Loucy (cell line): ENCODE data around the gene MTHFD1.

Experiments
- H2AFZ ChIP-seq: fragments of 200-600 bp; sonication (generic); 2 replicates; pipeline ENCODE4 v1.6.0; 2016; ENCODE audit warnings: antibody characterized with exemption, mild to moderate bottlenecking, low read length, moderate library complexity
- H3F3A ChIP-seq: fragments of 200-600 bp; 2 replicates; pipeline ENCODE4 v1.6.0; 2016; ENCODE audit warnings: antibody characterized with exemption, low read depth, mild to moderate bottlenecking
- H3K27me3 ChIP-seq: fragments of 200-600 bp; sonication (generic); 2 replicates; pipeline ENCODE4 v1.6.1; 2014; ENCODE audit warnings: low read length, mild to moderate bottlenecking; ENCODE audit not compliant: insufficient read depth, poor library complexity, severe bottlenecking
- H3K36me3 ChIP-seq: fragments of 200-600 bp; sonication (generic); 2 replicates; pipeline ENCODE4 v1.6.1; 2016; ENCODE audit warnings: low read length; ENCODE audit not compliant: insufficient read depth
- H3K4me1 ChIP-seq: fragments of 200-600 bp; sonication (generic); 2 replicates; pipeline ENCODE4 v1.5.1; 2014; ENCODE audit warnings: low read length, mild to moderate bottlenecking; ENCODE audit not compliant: insufficient read depth, poor library complexity, severe bottlenecking
- H3K4me2 ChIP-seq: fragments of 200-600 bp; sonication (generic); 2 replicates; pipeline ENCODE4 v1.6.0; 2014; ENCODE audit warnings: antibody characterized with exemption, low read length, low read depth, mild to moderate bottlenecking; ENCODE audit not compliant: poor library complexity, severe bottlenecking
- H3K4me3 ChIP-seq: fragments of 200-600 bp; sonication (generic); 2 replicates; pipeline ENCODE4 v1.5.1; 2014; ENCODE audit warnings: low read length, mild to moderate bottlenecking, mixed read lengths; ENCODE audit not compliant: poor library complexity, severe bottlenecking
- H3K79me2 ChIP-seq: fragments of 200-600 bp; sonication (generic); 2 replicates; pipeline ENCODE4 v1.6.1; 2014; ENCODE audit warnings: low read length; ENCODE audit not compliant: insufficient read depth
- H3K9ac ChIP-seq: fragments of 200-600 bp; sonication (generic); 2 replicates; pipeline ENCODE4 v1.6.0; 2014; ENCODE audit warnings: mild to moderate bottlenecking, low read depth, low read length, moderate library complexity; ENCODE audit not compliant: poor library complexity, severe bottlenecking
- H3K9me2 ChIP-seq: fragments of 200-600 bp; sonication (generic); replicated peaks from 2 replicates; pipeline ENCODE4 v1.6.1; 2016; ENCODE audit warnings: low read depth, low read length, mixed read lengths
- H3K9me3 ChIP-seq: fragments of 200-600 bp; sonication (generic); 2 replicates; pipeline ENCODE4 v1.6.1; 2014; ENCODE audit warnings: mild to moderate bottlenecking, antibody characterized with exemption, low read length, low read depth; ENCODE audit not compliant: insufficient read depth
- H4K20me1 ChIP-seq: fragments of 200-600 bp; sonication (generic); 2 replicates; pipeline ENCODE4 v1.6.0; 2014; ENCODE audit warnings: antibody characterized with exemption, low read length, mild to moderate bottlenecking; ENCODE audit not compliant: insufficient read depth, poor library complexity, severe bottlenecking
- CTCF ChIP-seq: fragments of 200-600 bp; sonication (generic); conservative IDR thresholded peaks from 2 replicates; pipeline ENCODE4 v1.5.1; 2014; ENCODE audit warnings: mild to moderate bottlenecking, antibody characterized with exemption, low read length
- EZH2phosphoT487 ChIP-seq: fragments of 200-600 bp; IDR thresholded peaks from 2 replicates; pipeline ENCODE4 v1.6.1; 2018; ENCODE audit warnings: antibody characterized with exemption, mild to moderate bottlenecking, moderate library complexity, borderline replicate concordance

MTHFD1 gene

DNA sequence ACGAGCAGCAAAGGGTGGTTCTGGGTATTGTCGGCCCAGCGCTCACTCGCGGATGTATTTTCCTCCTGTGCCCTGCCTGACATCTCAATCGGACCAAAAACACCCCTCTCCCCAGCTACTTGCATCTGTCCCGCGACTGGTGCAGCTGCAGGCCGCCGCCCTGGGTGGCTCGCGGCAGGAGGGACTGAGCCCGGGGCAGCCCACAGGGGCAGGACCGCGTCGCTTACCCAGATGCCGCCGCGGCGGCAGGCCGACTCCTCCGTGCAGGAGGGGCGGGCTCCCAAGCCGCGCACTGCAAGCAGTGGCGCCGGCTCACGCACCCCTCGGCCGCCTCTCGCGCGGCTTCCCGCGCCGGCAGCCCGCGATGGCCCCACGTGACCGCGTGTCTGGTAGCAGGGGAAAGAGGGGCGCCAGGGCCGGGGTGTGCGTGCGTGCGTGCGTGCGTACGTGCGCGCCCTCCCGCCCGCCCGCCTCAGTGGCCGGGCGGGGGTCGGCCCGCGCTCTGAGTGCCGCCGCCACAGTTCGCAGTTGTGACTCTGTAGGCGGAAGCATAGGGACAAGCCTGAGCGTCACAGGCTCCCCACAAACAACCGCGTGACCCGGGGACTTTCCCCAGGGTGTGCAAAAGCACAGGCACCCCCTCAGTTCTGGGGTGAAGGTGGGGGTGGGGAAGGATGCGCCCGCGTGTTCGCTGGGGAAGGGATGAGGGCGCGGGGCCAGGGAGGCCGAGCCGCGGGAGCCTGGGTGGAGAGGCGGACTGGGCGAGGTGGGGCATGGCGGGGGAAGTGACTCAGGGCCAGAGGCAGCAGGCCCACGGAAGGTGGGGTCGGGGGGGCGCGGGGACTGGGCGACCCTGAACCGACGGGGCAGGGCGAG lies 115.5 kb downstream of the MTHFD1 start, which contains the start of gene ZBTB25:
Gene ZBTB25, minus strand, starts transcription at position 405 of the 876 bp plus-strand sequence. CDS start 13,305 bp downstream, outside the sequence.
- Histone ChIP-seq H3K9me2 (no peaks in the 10 kb centered on the region), H3K4me1 (peaks cover 54% of the 10 kb centered on the region)
- TF ChIP-seq CTCF: no peak
- no peak for TF ChIP-seq EZH2phosphoT487

DNA sequence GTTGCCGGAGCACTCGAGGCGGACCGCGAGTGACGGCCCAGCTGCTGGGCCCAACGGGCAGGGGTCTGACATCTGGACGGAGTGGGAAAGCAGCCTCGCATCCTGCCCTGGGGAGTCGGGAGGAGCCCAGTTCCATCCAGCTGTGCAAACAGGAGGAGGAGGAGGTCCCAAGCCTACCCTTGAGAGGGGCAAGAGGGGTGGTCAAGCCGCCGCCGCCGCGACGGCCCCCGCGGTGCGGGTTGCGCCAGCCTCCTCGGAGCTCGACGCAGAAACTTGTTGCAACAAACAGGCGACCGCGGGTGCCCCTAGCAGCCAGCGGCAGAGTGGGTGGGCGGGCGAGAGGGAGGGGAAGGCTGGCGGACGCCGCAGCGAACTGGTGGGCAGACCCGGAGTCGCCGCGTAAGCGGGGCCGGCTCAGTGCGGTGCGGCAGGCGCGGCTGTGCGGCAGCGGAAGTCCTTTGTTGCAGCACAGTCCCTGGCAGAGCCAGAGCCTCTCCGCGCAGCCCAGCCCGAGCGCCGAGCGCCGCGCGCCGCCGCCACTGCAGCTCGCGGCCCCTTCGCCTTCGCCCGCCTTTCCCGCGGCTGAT lies 116.2 kb downstream of the MTHFD1 start, which contains the start of gene ZBTB1:
Gene ZBTB1, plus strand, starts transcription at position 461 of the 587 bp plus-strand sequence. CDS start 16,735 bp downstream, outside the sequence.
- peaks cover 60% of the 10 kb centered on the region for H3K4me1 ChIP-seq
- H3K36me3 ChIP-seq: no peaks in the 10 kb centered on the region
- H3K4me2 ChIP-seq: peak within 1 kb of the TSS; percentile 99
- peaks cover 85% of the 10 kb centered on the region for H3K79me2 ChIP-seq
- H3K9me2 ChIP-seq: no peaks in the 10 kb centered on the region
- H2AFZ ChIP-seq: peak within 1 kb of the TSS; percentile 61
- peaks cover 64% of the 10 kb centered on the region for H4K20me1 ChIP-seq
- H3K9me3 ChIP-seq: no peaks in the 10 kb centered on the region
- peaks cover 10% of the 10 kb centered on the region; the same call in 1 of the 2 replicates for H3F3A ChIP-seq
- peak within 1 kb of the TSS; percentile 98 for H3K9ac ChIP-seq
- no peaks in the 10 kb centered on the region for H3K27me3 ChIP-seq
- peak within 1 kb of the TSS; percentile 80 for H3K4me3 ChIP-seq
- TF ChIP-seq EZH2phosphoT487: no peak
- TF ChIP-seq CTCF: no peak

More for the DNA sequence above, 115.5 kb downstream of the MTHFD1 start, which contains the start of gene ZBTB25:
- Histone ChIP-seq H3K4me3 (peak within 1 kb of the TSS; percentile 80), H3K79me2 (peaks cover 84% of the 10 kb centered on the region), H3K4me2 (peak within 1 kb of the TSS; percentile 99), H3K9me3 (no peaks in the 10 kb centered on the region), H4K20me1 (peaks cover 61% of the 10 kb centered on the region), H3F3A (peaks cover 10% of the 10 kb centered on the region; the same call in 1 of the 2 replicates), H3K9ac (peak within 1 kb of the TSS; percentile 98), H3K27me3 (no peaks in the 10 kb centered on the region), H2AFZ (peak within 1 kb of the TSS; percentile 84), H3K36me3 (no peaks in the 10 kb centered on the region)

GRCh38 chr14:64504897-64505794 lies 117.0 kb downstream of the MTHFD1 start:
- no peak for TF ChIP-seq EZH2phosphoT487
- no peak for TF ChIP-seq CTCF
- Histone ChIP-seq H3K4me3 (peak overlapping the region; percentile 80), H3K9me3 (no peaks in the 10 kb centered on the region), H3K79me2 (peaks cover 85% of the 10 kb centered on the region), H4K20me1 (peaks cover 63% of the 10 kb centered on the region), H3K9ac (peak overlapping the region; percentile 98), H3K4me1 (peaks cover 56% of the 10 kb centered on the region), H3K4me2 (peak overlapping the region; percentile 99), H3K27me3 (no peaks in the 10 kb centered on the region), H3F3A (peaks cover 13% of the 10 kb centered on the region), H3K9me2 (no peaks in the 10 kb centered on the region), H2AFZ (peak overlapping the region; percentile 47), H3K36me3 (no peaks in the 10 kb centered on the region)
